GM12891 (cell line): ENCODE results near the gene GREB1.

Experiments used
- POLR2A ChIP-seq: IDR thresholded peaks from 2 replicates; pipeline ENCODE4 v1.6.1; 2011; ENCODE audit warnings: low read depth, low read length, control low read depth
- SPI1 ChIP-seq: IDR thresholded peaks from 2 replicates; pipeline ENCODE4 v1.6.1; 2011; ENCODE audit warnings: low read depth, low read length, control low read depth

DNA sequence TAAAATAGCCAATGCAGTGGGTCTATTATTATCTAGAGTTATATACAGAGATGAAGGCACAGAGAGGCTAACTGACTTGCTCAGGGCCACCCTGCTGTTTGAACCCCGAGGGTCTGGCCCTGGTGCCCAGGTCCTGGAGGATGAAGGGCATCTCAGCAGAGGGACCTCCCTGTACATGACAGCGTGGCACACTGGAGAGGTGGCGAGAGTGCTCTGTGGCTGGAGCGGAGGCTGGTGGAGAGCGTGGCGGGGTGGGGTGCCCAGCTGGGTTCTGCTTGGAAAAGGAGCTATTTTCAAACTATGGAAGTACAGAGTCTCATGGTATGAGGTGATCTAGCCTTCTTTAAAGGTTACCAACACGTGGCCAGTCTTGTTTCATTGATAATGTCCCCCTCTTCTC is 35.8 kb downstream of the GREB1 start:
- TF ChIP-seq SPI1 = no peak
- no peak for TF ChIP-seq POLR2A
